Measurements from ENCODE around the gene TLK2. TPM values are rescaled to one million over a fixed set of nuclear protein-coding genes. Genes with fewer than 3 reads are reported as not detected.
"Not testable (repeated sequence)": the region's sequence is repeated elsewhere in the genome, so short reads cannot be mapped to it uniquely, and the experiment has no call there.

TLK2 gene
- total RNA-seq, 1 experiment from 2014 or later: 65.9 TPM

GRCh38 chr17:62591333-62591732 is 112.7 kb downstream of the TLK2 start:
- H3K27me3 ChIP-seq (replicated peaks): no peaks in the 10 kb centered on the region
- DNase-seq (ENCODE audit: low read depth in 1 of 2, low spot score in 2 of 2): no peak
- H3K27ac ChIP-seq: no peak overlapping the region

GRCh38 chr17:62591822-62592221 is 113.2 kb downstream of the TLK2 start:
- not testable (repeated sequence) for DNase-seq (ENCODE audit: low read depth in 1 of 2, low spot score in 2 of 2); H3K4me3 ChIP-seq; H3K27ac ChIP-seq; H3K27me3 ChIP-seq (replicated peaks); H3K9me3 ChIP-seq (replicated peaks)
- Histone ChIP-seq H3K4me1 (replicated peaks) (peaks cover 10% of the 10 kb centered on the region), H3K36me3 (peaks cover 73% of the 10 kb centered on the region)

More at GRCh38 chr17:62591333-62591732, 112.7 kb downstream of the TLK2 start:
- Histone ChIP-seq H3K36me3 (peaks cover 71% of the 10 kb centered on the region), H3K4me3 (no peak overlapping the region), H3K4me1 (replicated peaks) (peaks cover 10% of the 10 kb centered on the region), H3K9me3 (replicated peaks) (no peaks in the 10 kb centered on the region)

- peak in 1 of 2 experiments; percentile 21 for DNase-seq (ENCODE audit: low read depth in 1 of 2, low spot score in 2 of 2)
- Histone ChIP-seq H3K36me3 (peaks cover 73% of the 10 kb centered on the region), H3K27ac (no peak overlapping the region), H3K9me3 (replicated peaks) (no peaks in the 10 kb centered on the region), H3K27me3 (replicated peaks) (no peaks in the 10 kb centered on the region), H3K4me3 (no peak overlapping the region), H3K4me1 (replicated peaks) (peaks cover 10% of the 10 kb centered on the region)
Observed at GRCh38 chr17:62592341-62593099, 113.9 kb downstream of the TLK2 start.

- peaks cover 86% of the 10 kb centered on the region for H3K36me3 ChIP-seq
Observed at GRCh38 chr17:62595484-62595883, 116.9 kb downstream of the TLK2 start.

GRCh38 chr17:62596662-62597061 is 118.0 kb downstream of the TLK2 start:
- peaks cover 88% of the 10 kb centered on the region for H3K36me3 ChIP-seq
- H3K27me3 ChIP-seq (replicated peaks): no peaks in the 10 kb centered on the region
- peaks cover 10% of the 10 kb centered on the region for H3K4me1 ChIP-seq (replicated peaks)
- H3K4me3 ChIP-seq: no peak overlapping the region
- DNase-seq (ENCODE audit: low read depth in 1 of 2, low spot score in 2 of 2): no peak
- H3K9me3 ChIP-seq (replicated peaks): no peaks in the 10 kb centered on the region
- no peak overlapping the region for H3K27ac ChIP-seq

More at GRCh38 chr17:62595484-62595883, 116.9 kb downstream of the TLK2 start:
- Histone ChIP-seq H3K4me1 (replicated peaks) (peaks cover 10% of the 10 kb centered on the region), H3K9me3 (replicated peaks) (no peaks in the 10 kb centered on the region), H3K27me3 (replicated peaks) (no peaks in the 10 kb centered on the region), H3K4me3 (no peak overlapping the region), H3K27ac (no peak overlapping the region)
- DNase-seq (ENCODE audit: low read depth in 1 of 2, low spot score in 2 of 2): no peak

- Histone ChIP-seq H3K4me3 (no peak overlapping the region), H3K27me3 (replicated peaks) (no peaks in the 10 kb centered on the region), H3K9me3 (replicated peaks) (no peaks in the 10 kb centered on the region), H3K36me3 (peaks cover 92% of the 10 kb centered on the region), H3K27ac (no peak overlapping the region), H3K4me1 (replicated peaks) (peaks cover 9% of the 10 kb centered on the region)
- no peak for DNase-seq (ENCODE audit: low read depth in 1 of 2, low spot score in 2 of 2)
Observed at GRCh38 chr17:62597150-62597549, 118.5 kb downstream of the TLK2 start.

GRCh38 chr17:62597920-62598319 is 119.3 kb downstream of the TLK2 start:
- H3K27ac ChIP-seq: no peak overlapping the region
- DNase-seq (ENCODE audit: low read depth in 1 of 2, low spot score in 2 of 2): no peak
- no peaks in the 10 kb centered on the region for H3K27me3 ChIP-seq (replicated peaks)
- H3K4me1 ChIP-seq (replicated peaks): peaks cover 2% of the 10 kb centered on the region
- H3K9me3 ChIP-seq (replicated peaks): no peaks in the 10 kb centered on the region
- H3K36me3 ChIP-seq: peaks cover 91% of the 10 kb centered on the region
- no peak overlapping the region for H3K4me3 ChIP-seq

GRCh38 chr17:62599964-62600657 is 121.5 kb downstream of the TLK2 start:
- Histone ChIP-seq H3K27me3 (replicated peaks) (no peaks in the 10 kb centered on the region), H3K36me3 (peaks cover 86% of the 10 kb centered on the region), H3K4me3 (no peak overlapping the region), H3K4me1 (replicated peaks) (no peaks in the 10 kb centered on the region), H3K27ac (no peak overlapping the region), H3K9me3 (replicated peaks) (no peaks in the 10 kb centered on the region)
- DNase-seq (ENCODE audit: low read depth in 1 of 2, low spot score in 2 of 2): no peak

GRCh38 chr17:62600805-62601204 is 122.2 kb downstream of the TLK2 start:
- no peak for DNase-seq (ENCODE audit: low read depth in 1 of 2, low spot score in 2 of 2)
- Histone ChIP-seq H3K36me3 (peaks cover 85% of the 10 kb centered on the region), H3K4me3 (no peak overlapping the region), H3K9me3 (replicated peaks) (no peaks in the 10 kb centered on the region), H3K4me1 (replicated peaks) (no peaks in the 10 kb centered on the region), H3K27me3 (replicated peaks) (no peaks in the 10 kb centered on the region), H3K27ac (no peak overlapping the region)

- H3K27ac ChIP-seq: no peak overlapping the region
- H3K9me3 ChIP-seq (replicated peaks): no peaks in the 10 kb centered on the region
- DNase-seq (ENCODE audit: low read depth in 1 of 2, low spot score in 2 of 2): no peak
- H3K4me1 ChIP-seq (replicated peaks): no peaks in the 10 kb centered on the region
- no peaks in the 10 kb centered on the region for H3K27me3 ChIP-seq (replicated peaks)
- peaks cover 84% of the 10 kb centered on the region for H3K36me3 ChIP-seq
- no peak overlapping the region for H3K4me3 ChIP-seq
Observed at GRCh38 chr17:62601471-62601870, 122.8 kb downstream of the TLK2 start.

GRCh38 chr17:62603783-62604182 is 125.2 kb downstream of the TLK2 start:
- DNase-seq (ENCODE audit: low read depth in 1 of 2, low spot score in 2 of 2); H3K27ac ChIP-seq; H3K9me3 ChIP-seq (replicated peaks); H3K4me1 ChIP-seq (replicated peaks); H3K27me3 ChIP-seq (replicated peaks); H3K4me3 ChIP-seq: not testable (repeated sequence)
- peaks cover 79% of the 10 kb centered on the region for H3K36me3 ChIP-seq

- DNase-seq (ENCODE audit: low read depth in 1 of 2, low spot score in 2 of 2): no peak
- H3K27ac ChIP-seq: no peak overlapping the region
- peaks cover 5% of the 10 kb centered on the region; the same call in 1 of the 2 replicates for H3K4me1 ChIP-seq (replicated peaks)
- no peak overlapping the region for H3K4me3 ChIP-seq
- no peaks in the 10 kb centered on the region for H3K9me3 ChIP-seq (replicated peaks)
- H3K27me3 ChIP-seq (replicated peaks): no peaks in the 10 kb centered on the region
- H3K36me3 ChIP-seq: peaks cover 79% of the 10 kb centered on the region
Observed at GRCh38 chr17:62605588-62605987, 127.0 kb downstream of the TLK2 start.

GRCh38 chr17:62611292-62611691 is 132.7 kb downstream of the TLK2 start:
- Histone ChIP-seq H3K4me3 (no peak overlapping the region), H3K4me1 (replicated peaks) (peaks cover 5% of the 10 kb centered on the region; the same call in 1 of the 2 replicates), H3K9me3 (replicated peaks) (no peaks in the 10 kb centered on the region), H3K27me3 (replicated peaks) (no peaks in the 10 kb centered on the region), H3K27ac (no peak overlapping the region), H3K36me3 (peaks cover 80% of the 10 kb centered on the region)
- DNase-seq (ENCODE audit: low read depth in 1 of 2, low spot score in 2 of 2): no peak

GRCh38 chr17:62611728-62612127 is 133.1 kb downstream of the TLK2 start:
- H3K27me3 ChIP-seq (replicated peaks): no peaks in the 10 kb centered on the region
- DNase-seq (ENCODE audit: low read depth in 1 of 2, low spot score in 2 of 2): no peak
- H3K4me3 ChIP-seq: no peak overlapping the region
- no peaks in the 10 kb centered on the region for H3K9me3 ChIP-seq (replicated peaks)
- peaks cover 5% of the 10 kb centered on the region; the same call in 1 of the 2 replicates for H3K4me1 ChIP-seq (replicated peaks)
- peaks cover 76% of the 10 kb centered on the region for H3K36me3 ChIP-seq
- H3K27ac ChIP-seq: no peak overlapping the region
